ENCODE results near the gene TMTC1.

GRCh38 chr12:29754235-29755189 is 29.2 kb downstream of the TMTC1 start:
- TF ChIP-seq YY1 (IDR thresholded peaks at IDR 0.05; ENCODE audit: insufficient read depth, insufficient read length), result no peak
- TF ChIP-seq SUZ12 (IDR thresholded peaks at IDR 0.05; ENCODE audit: extremely low read depth, insufficient read depth, insufficient read length), result no peak
